ENCODE data around the gene SPACA5.
"Not testable (repeated sequence)": the region's sequence is repeated elsewhere in the genome, so short reads cannot be mapped to it uniquely, and the experiment has no call there.

SPACA5 gene

DNA sequence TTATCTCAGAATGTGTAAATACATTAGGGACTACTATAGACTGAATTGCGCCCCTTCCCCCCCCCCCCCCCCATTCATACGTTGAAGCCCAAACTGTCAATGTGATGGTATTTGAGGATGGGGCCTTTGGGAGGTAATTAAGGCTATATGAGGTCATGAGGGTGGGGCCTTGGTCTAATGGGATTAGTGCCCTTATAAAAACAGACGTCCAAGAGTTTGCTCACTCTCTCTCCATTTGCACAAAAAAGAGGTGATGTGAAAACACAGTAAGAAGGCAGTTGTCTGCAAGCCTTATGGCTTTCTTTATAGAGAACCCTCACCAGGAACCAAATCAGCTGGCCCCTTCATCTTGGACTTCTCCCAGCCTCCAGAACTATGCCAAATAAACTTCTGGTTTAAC lies 15.3 kb downstream of the SPACA5 start:
- H3K4me1 ChIP-seq (ENCODE audit: control insufficient read depth, insufficient read depth, low read length) = no peaks in the 10 kb centered on the region
- H3K9me3 ChIP-seq (ENCODE audit: control insufficient read depth, insufficient read depth, low read depth, low read length) = peaks cover 10% of the 10 kb centered on the region
- H3K4me3 ChIP-seq (ENCODE audit: low read depth, low read length) = peak overlapping the region; percentile 80
- H3K27me3 ChIP-seq (ENCODE audit: control insufficient read depth, insufficient read depth, low read length) = no peaks in the 10 kb centered on the region
- no peak overlapping the region for H3K9ac ChIP-seq (ENCODE audit: low read length)
- H3K36me3 ChIP-seq (ENCODE audit: control insufficient read depth, insufficient read depth, low read length) = no peaks in the 10 kb centered on the region
- no peak overlapping the region for H3K27ac ChIP-seq (ENCODE audit: low read depth, low read length)

DNA sequence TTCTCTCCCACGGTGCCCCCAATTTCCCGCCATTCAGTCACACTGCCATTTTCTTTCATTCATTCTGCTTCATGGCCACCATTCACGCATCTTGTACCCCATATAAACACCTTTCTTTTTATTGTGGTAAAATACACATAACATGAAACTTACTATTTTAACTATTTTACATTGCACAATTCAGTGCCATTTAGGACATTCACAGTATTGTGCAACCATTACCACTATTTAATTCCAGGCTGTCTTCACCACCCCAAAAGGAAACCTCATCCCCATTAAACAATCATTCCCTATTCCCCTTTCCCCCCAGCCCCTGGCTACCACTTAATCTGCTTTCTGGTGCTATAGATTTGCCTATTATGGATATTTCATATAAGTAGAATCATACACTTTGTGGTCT lies 15.9 kb downstream of the SPACA5 start:
- H3K4me3 ChIP-seq (ENCODE audit: low read depth, low read length) = no peak overlapping the region
- H3K27me3 ChIP-seq (ENCODE audit: control insufficient read depth, insufficient read depth, low read length) = no peaks in the 10 kb centered on the region
- no peak overlapping the region for H3K9ac ChIP-seq (ENCODE audit: low read length)
- H3K9me3 ChIP-seq (ENCODE audit: control insufficient read depth, insufficient read depth, low read depth, low read length) = peaks cover 10% of the 10 kb centered on the region
- H3K36me3 ChIP-seq (ENCODE audit: control insufficient read depth, insufficient read depth, low read length) = no peaks in the 10 kb centered on the region
- no peaks in the 10 kb centered on the region for H3K4me1 ChIP-seq (ENCODE audit: control insufficient read depth, insufficient read depth, low read length)
- H3K27ac ChIP-seq (ENCODE audit: low read depth, low read length) = no peak overlapping the region

DNA sequence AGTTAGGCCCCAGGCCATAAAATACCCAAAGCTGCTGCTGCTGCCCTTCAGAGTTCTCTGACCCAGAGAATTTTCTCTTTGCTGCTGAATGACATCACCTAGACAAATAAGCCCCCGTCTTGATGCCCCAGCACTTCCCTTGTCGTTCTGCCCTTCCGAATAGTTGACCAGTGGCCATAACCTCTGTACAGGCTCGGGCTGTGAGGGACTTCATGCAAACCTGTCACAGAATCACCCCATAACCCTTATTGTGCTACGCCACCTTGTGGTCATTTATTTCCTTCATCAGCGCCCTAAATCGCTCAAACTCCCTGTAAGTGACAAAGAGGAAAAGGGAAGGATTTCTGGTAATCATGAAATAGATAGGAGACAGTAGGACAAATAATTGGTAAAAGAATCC lies 18.8 kb downstream of the SPACA5 start:
- Histone ChIP-seq H3K27me3 (ENCODE audit: control insufficient read depth, insufficient read depth, low read length) (no peaks in the 10 kb centered on the region), H3K9ac (ENCODE audit: low read length) (no peak overlapping the region), H3K4me1 (ENCODE audit: control insufficient read depth, insufficient read depth, low read length) (no peaks in the 10 kb centered on the region), H3K9me3 (ENCODE audit: control insufficient read depth, insufficient read depth, low read depth, low read length) (peaks cover 16% of the 10 kb centered on the region), H3K27ac (ENCODE audit: low read depth, low read length) (no peak overlapping the region), H3K36me3 (ENCODE audit: control insufficient read depth, insufficient read depth, low read length) (no peaks in the 10 kb centered on the region), H3K4me3 (ENCODE audit: low read depth, low read length) (no peak overlapping the region)

DNA sequence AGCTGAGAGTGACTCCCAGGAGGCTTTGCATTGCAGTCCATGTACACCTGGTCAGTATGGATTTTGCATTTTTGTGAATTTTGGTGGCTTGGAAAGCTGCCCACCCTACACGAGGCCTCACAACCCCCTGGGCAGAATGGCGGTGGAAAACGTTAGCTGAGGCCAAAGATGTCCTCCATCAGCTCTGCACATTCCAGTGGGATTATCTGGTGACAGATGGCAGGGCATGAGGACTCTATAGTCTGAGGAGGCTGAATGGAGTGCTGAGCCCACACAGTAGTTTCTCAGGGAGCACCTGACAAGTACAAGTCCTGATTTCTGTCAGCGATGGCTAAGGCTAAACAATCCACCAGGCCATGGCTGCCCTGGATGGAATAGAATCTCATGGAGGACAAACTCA lies 20.8 kb downstream of the SPACA5 start:
- not testable (repeated sequence) for H3K9ac ChIP-seq (ENCODE audit: low read length); H3K4me3 ChIP-seq (ENCODE audit: low read depth, low read length); H3K27me3 ChIP-seq (ENCODE audit: control insufficient read depth, insufficient read depth, low read length); H3K4me1 ChIP-seq (ENCODE audit: control insufficient read depth, insufficient read depth, low read length); H3K27ac ChIP-seq (ENCODE audit: low read depth, low read length); H3K36me3 ChIP-seq (ENCODE audit: control insufficient read depth, insufficient read depth, low read length)
- H3K9me3 ChIP-seq (ENCODE audit: control insufficient read depth, insufficient read depth, low read depth, low read length) = peaks cover 17% of the 10 kb centered on the region

DNA sequence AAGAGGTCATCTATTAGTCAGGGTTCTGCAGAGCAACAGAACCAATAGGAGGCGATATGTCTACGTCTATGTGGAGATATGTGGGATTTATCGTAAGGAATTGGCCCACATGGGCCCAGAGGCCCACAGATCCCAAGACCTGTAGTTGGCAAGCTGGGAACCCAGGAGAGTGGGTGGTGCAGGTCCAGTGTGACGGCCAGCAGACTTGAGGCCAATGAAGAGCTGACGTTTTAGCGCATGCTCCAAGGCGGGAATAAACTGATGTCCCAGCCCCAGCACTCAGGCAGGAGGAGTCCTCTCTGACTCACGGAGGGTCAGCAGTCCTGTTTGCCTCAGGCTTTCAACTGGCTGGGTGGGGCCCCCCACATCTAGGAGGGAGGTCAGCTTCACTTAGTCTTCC lies 21.3 kb downstream of the SPACA5 start:
- no peak overlapping the region for H3K27ac ChIP-seq (ENCODE audit: low read depth, low read length)
- peaks cover 17% of the 10 kb centered on the region for H3K9me3 ChIP-seq (ENCODE audit: control insufficient read depth, insufficient read depth, low read depth, low read length)
- H3K27me3 ChIP-seq (ENCODE audit: control insufficient read depth, insufficient read depth, low read length) = no peaks in the 10 kb centered on the region
- H3K36me3 ChIP-seq (ENCODE audit: control insufficient read depth, insufficient read depth, low read length) = no peaks in the 10 kb centered on the region
- H3K4me1 ChIP-seq (ENCODE audit: control insufficient read depth, insufficient read depth, low read length) = no peaks in the 10 kb centered on the region
- H3K4me3 ChIP-seq (ENCODE audit: low read depth, low read length) = no peak overlapping the region
- H3K9ac ChIP-seq (ENCODE audit: low read length) = no peak overlapping the region

DNA sequence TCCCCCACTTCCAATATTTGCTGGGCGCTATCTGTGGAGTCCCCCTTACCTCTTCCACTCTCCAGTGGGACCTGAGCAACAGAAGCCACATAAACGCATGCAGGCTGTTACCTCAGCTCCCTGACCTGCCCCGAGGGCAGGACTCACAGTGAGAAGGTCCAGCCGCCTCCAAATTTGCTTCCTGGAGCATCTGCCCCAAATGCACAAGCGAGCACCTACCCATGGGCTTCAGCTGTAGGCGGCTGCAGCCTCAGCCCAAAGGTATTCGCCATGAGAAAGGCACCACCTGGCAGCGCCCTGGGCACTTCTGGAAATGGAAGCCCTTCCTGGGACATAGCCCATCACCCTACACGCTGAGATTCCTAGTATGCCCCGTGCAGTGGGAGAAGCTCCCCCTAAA lies 23.4 kb downstream of the SPACA5 start:
- Histone ChIP-seq H3K9ac (ENCODE audit: low read length) (no peak overlapping the region), H3K4me1 (ENCODE audit: control insufficient read depth, insufficient read depth, low read length) (no peaks in the 10 kb centered on the region), H3K9me3 (ENCODE audit: control insufficient read depth, insufficient read depth, low read depth, low read length) (peaks cover 17% of the 10 kb centered on the region; the same call in 1 of the 2 replicates), H3K27ac (ENCODE audit: low read depth, low read length) (no peak overlapping the region), H3K36me3 (ENCODE audit: control insufficient read depth, insufficient read depth, low read length) (no peaks in the 10 kb centered on the region), H3K27me3 (ENCODE audit: control insufficient read depth, insufficient read depth, low read length) (no peaks in the 10 kb centered on the region), H3K4me3 (ENCODE audit: low read depth, low read length) (no peak overlapping the region)

DNA sequence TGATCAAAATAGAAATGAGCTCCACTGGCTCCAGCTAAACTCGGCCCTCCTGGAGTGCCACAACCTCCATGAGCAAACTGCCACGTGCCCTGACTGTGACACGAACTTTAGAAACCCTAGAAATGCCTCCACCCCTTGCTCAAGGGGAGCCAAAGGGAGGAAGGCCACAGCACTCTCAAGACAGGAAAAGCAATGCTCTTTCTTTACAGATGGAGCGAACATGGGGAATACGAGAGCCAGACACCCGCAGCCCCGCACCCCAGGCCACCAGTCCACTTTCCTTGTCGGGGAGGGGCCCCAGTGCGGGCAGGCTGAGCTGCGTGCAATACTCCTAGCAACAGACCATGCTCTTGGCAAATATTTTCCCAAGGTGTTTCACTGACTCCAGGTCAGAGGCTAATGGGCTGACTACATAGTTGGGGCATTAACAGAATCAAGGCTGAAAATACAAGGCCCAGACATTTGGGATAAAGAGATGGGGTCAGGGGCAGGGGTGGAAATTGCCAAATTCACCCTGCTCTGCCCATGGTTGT lies 23.9 kb downstream of the SPACA5 start:
- H3K27me3 ChIP-seq (ENCODE audit: control insufficient read depth, insufficient read depth, low read length); H3K36me3 ChIP-seq (ENCODE audit: control insufficient read depth, insufficient read depth, low read length); H3K4me1 ChIP-seq (ENCODE audit: control insufficient read depth, insufficient read depth, low read length); H3K9ac ChIP-seq (ENCODE audit: low read length); H3K4me3 ChIP-seq (ENCODE audit: low read depth, low read length); H3K27ac ChIP-seq (ENCODE audit: low read depth, low read length): not testable (repeated sequence)
- H3K9me3 ChIP-seq (ENCODE audit: control insufficient read depth, insufficient read depth, low read depth, low read length) = peaks cover 17% of the 10 kb centered on the region; the same call in 1 of the 2 replicates

DNA sequence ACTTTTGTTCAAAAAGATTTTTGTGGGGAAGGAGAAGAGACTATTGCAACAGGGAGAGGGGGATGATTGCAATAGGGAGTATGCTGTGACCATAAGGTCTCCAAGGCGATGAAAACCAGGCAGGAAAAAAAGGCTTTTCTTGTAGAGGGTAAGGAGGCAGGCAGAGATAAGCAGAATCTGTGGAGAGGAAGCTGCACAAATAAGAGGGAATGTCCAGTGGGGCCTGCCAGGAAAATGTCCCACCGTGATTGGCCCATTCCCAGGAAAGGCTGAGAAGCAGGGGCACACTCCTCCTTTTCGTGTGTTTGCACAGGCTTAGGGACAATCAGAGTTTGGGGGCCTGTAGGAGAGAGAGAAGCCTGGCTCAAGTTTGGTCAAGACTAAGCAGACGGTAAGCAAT lies 29.1 kb downstream of the SPACA5 start:
- no peak overlapping the region for H3K27ac ChIP-seq (ENCODE audit: low read depth, low read length)
- H3K36me3 ChIP-seq (ENCODE audit: control insufficient read depth, insufficient read depth, low read length) = no peaks in the 10 kb centered on the region
- H3K9me3 ChIP-seq (ENCODE audit: control insufficient read depth, insufficient read depth, low read depth, low read length) = peaks cover 14% of the 10 kb centered on the region; the same call in 1 of the 2 replicates
- no peaks in the 10 kb centered on the region for H3K4me1 ChIP-seq (ENCODE audit: control insufficient read depth, insufficient read depth, low read length)
- H3K27me3 ChIP-seq (ENCODE audit: control insufficient read depth, insufficient read depth, low read length) = no peaks in the 10 kb centered on the region
- no peak overlapping the region for H3K4me3 ChIP-seq (ENCODE audit: low read depth, low read length)
- no peak overlapping the region for H3K9ac ChIP-seq (ENCODE audit: low read length)

DNA sequence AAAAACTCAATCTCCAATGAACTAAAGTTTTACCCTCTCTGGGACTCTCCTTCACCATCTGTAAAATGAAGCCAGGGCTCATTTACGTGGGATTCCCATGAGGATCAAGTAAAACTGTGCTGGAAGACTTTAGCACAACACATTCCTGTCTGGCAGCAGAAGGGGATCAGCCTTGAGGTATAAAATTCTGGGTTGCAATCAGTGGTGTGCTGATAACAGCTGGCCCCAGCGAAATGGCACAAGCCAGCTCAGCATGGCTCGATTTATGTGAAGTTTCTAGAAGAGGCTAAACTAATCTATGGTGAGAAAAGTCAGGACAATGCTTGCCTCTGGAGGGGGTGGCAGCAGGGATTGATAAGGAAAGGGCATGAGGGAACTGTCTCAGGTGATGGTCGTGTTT lies 36.3 kb downstream of the SPACA5 start:
- H3K27me3 ChIP-seq (ENCODE audit: control insufficient read depth, insufficient read depth, low read length) = no peaks in the 10 kb centered on the region
- H3K9ac ChIP-seq (ENCODE audit: low read length) = no peak overlapping the region
- H3K9me3 ChIP-seq (ENCODE audit: control insufficient read depth, insufficient read depth, low read depth, low read length) = peaks cover 14% of the 10 kb centered on the region; the same call in 1 of the 2 replicates
- H3K4me1 ChIP-seq (ENCODE audit: control insufficient read depth, insufficient read depth, low read length) = peaks cover 9% of the 10 kb centered on the region; the same call in 1 of the 2 replicates
- no peaks in the 10 kb centered on the region for H3K36me3 ChIP-seq (ENCODE audit: control insufficient read depth, insufficient read depth, low read length)
- no peak overlapping the region for H3K27ac ChIP-seq (ENCODE audit: low read depth, low read length)
- no peak overlapping the region for H3K4me3 ChIP-seq (ENCODE audit: low read depth, low read length)

DNA sequence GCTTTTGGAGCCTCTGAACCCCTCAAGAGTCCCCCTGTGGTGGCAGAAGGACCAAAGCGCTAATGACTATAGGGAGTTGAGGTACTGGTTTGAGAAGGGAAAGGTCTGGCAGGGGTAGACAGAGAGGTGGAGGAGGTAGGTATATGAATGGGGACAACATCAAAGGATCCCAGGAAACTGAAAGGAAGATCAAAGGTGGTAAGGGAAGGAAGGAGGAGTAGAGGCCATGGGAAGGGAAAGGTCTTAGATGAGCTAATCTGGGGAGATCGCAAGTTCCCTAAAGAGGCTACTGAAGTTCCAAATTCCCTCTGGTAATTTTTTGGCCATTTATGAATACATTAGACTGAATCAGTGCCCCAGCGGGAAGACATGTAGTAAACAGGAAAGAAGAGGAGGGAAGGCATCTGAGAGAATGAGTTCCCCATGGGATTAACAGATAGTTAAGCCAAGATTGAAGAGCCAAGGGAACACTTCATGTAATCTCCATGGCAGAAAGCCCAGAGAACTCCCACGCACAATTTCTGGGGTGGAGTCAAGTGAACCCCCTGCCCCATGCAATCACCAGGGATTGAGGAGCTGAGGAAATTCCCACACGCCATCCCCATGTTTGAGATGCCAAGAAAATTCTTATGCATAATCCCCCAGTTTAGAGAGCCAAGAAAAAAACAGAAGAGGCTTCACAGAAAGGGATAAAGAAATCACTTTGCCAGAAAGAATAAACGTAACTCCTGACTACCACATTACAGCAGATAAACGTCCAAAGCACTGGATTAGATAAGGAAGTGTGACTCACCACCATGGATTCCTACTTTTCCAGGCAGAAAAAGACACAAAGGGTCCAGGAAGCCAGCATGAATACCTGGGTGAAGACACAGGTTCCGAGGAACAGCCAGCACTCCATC lies 38.9 kb downstream of the SPACA5 start:
- Histone ChIP-seq H3K9ac (ENCODE audit: low read length) (no peak overlapping the region), H3K9me3 (ENCODE audit: control insufficient read depth, insufficient read depth, low read depth, low read length) (peaks cover 16% of the 10 kb centered on the region; the same call in 1 of the 2 replicates), H3K27me3 (ENCODE audit: control insufficient read depth, insufficient read depth, low read length) (no peaks in the 10 kb centered on the region), H3K36me3 (ENCODE audit: control insufficient read depth, insufficient read depth, low read length) (no peaks in the 10 kb centered on the region), H3K4me3 (ENCODE audit: low read depth, low read length) (no peak overlapping the region; the same call in 1 of the 2 replicates), H3K27ac (ENCODE audit: low read depth, low read length) (peak overlapping the region; percentile 57; the same call in 1 of the 2 replicates), H3K4me1 (ENCODE audit: control insufficient read depth, insufficient read depth, low read length) (peaks cover 9% of the 10 kb centered on the region; the same call in 1 of the 2 replicates)

DNA sequence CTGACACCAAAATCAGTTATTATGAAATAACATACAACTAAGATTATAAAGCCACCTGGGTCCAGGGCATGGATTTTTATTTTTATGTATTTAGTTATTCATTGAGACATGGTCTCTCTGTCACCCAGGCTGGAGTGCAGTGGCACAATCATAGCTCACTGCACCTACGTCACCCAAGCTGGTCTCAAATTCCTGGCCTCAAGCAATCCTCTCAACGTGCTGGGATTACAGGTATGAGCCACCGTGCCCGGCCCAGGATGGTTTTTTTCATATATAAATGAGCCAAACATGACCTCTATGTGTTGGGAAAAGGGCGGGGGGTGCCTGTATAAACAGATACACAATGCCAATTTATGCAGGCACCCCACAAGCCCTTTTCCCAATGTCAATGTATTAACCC lies 40.1 kb downstream of the SPACA5 start:
- Histone ChIP-seq H3K36me3 (ENCODE audit: control insufficient read depth, insufficient read depth, low read length) (no peaks in the 10 kb centered on the region), H3K9me3 (ENCODE audit: control insufficient read depth, insufficient read depth, low read depth, low read length) (peaks cover 18% of the 10 kb centered on the region; the same call in 1 of the 2 replicates), H3K27me3 (ENCODE audit: control insufficient read depth, insufficient read depth, low read length) (no peaks in the 10 kb centered on the region), H3K4me3 (ENCODE audit: low read depth, low read length) (no peak overlapping the region), H3K27ac (ENCODE audit: low read depth, low read length) (no peak overlapping the region), H3K9ac (ENCODE audit: low read length) (no peak overlapping the region), H3K4me1 (ENCODE audit: control insufficient read depth, insufficient read depth, low read length) (peaks cover 9% of the 10 kb centered on the region; the same call in 1 of the 2 replicates)
